Ramos (cell line): ENCODE measurements around the gene NFRKB.
"Not testable (repeated sequence)": the region's sequence is repeated elsewhere in the genome, so short reads cannot be mapped to it uniquely, and the experiment has no call there.

ENCODE experiments used
- in situ Hi-C: fragments of 300-500 bp; cut with MboI; formaldehyde crosslinking; loops from one replicate; pipeline ENCODE4 v1.14.3; 2022; ENCODE audit warnings: low sequenced_read_pairs; ENCODE audit not compliant: unreplicated experiment

NFRKB gene

DNA sequence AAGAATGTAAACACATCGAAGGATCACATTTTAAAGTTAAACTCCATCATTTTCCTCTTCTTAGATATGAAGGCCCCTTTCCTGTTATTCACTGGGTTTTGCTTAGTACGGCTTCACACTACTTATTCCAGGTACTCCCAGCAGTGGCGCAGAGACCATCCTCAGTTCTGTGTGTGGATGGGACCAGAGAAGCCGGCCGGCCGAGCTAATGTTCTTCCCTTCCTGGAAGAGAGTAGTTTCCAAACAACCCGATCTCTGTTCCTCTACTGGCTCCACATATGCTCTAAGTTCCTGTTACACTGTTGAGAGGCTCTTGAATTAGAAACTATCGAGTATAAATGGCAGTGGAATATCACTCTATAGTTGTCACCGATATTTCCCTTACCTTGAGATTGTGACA lies 684 bp upstream of the NFRKB start:
- in situ Hi-C loops = no loop called here

DNA sequence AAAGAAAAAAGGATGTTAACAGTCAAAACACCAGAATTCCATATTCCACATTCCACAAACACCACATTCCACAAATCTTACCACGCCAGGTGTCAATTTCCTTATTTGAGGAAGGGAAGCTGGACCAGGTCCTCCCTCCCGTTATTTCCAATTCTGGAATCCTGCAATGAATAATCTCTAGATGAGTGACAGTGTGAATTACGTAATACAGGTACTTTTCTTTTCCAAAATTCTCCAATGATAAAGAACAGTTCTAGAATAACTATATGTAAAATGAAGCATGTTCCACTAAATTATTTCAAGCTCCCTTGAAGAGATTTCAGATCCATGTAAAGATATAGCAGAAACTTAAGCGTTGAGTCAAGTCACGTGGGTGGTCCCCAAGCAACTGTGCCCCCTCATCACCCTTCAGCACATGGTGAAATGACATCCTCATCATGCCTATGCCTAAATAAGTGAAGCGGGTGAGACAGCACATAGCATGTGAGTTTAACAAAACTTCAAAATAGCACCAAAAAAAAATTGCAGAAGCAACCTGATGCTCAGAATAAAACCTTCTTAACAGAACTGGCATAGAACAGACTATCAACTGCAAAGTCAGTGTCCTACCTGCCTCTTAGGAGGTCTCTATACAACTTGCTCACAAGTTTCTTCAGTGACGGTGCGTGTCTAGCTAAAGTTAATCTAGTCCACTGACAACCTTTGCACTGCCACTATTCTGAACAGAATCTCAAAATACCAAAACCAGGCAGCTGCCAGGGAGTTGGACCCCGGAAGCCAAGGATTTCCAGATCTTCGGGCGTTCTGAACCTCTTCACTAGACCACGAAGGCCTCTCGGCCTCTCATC lies 876 bp downstream of the NFRKB start:
- in situ Hi-C loops = no loop called here

DNA sequence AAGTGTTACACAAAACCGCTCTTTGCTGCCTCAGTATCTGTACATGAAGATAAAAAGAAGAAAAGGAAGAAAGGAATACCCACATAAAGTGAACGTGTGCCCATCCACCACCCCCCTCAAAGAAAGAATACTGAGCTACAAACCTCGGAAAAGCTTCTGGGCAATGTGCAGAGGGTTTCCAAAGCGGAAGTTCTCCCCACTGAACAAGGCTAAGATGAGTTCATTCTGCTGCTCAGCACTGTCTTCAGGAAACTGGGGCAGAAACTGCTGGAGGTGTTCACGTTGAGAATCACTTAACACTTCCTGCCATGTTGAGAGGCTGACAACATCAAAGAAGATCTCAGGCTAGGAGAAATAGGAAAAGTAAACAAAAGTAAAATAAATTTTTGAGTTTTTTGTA lies 6.9 kb downstream of the NFRKB start:
- in situ Hi-C loops = no loop called here

DNA sequence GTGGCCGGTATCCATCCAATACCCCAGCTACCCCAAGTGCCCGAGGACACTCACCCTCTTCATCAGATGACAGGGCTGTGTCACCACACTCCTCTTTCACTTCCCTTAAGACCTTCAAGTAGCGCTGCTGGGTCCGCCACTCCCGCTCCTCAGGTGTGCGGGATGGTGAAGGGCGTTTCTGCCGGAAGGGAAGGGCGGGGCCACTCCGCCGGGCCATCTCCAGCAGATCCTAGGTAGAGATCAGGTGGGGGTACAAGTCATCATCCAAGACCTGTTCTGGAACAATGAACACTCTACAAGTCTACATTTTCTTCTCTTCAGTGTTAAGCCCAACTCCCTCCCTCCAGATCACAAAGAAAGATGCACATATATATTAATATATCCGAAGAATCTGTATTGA lies 10.0 kb downstream of the NFRKB start:
- in situ Hi-C loops = no loop called here

DNA sequence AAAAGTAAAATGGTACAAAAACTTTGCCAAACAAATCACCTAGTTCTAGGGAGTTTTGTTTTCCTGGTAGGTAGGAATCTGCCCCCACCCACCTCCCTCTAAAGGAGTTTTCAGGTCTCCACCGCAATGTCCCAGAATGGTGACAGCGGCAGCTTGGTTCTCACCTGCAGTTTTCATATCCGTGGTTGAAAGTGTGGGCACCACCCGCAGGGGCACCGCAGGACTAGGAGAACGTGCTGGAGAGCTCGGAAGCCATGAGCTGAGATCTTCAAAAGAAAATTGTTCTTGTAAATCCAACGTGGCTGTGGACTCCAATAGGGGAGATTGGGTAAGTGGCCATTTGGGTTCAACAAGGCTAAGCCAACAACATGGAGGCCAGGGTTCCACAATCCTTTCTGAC lies 10.8 kb downstream of the NFRKB start:
- in situ Hi-C loops = no loop called here

DNA sequence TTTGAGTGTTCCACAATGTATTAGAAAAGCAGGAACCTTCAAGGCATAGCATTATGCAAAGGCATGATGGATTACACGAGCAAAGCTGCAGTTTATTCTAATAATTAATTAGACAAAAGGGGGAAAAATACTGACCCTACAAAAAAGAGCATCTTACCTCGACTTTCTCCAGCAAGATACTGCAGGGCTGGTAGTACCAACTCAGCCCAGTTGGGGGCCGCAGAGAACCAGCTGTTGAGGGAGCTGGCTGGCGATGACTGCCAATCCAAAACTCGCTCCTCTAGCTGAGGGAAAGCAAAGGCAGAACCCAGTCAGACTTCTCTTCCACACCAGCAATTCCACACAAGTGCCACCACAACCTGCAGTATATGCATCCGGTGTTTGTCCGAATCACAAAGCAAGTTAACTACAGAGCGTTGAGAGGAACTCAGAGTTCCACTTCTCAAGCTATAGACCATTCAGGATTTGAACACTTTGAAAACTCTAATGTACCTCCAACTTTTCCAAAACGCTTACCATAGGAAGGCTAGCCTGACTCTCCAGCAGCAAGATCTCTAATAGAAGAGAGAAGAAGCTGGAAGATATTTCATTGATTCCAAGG lies 13.7 kb downstream of the NFRKB start:
- in situ Hi-C loops = no loop called here

DNA sequence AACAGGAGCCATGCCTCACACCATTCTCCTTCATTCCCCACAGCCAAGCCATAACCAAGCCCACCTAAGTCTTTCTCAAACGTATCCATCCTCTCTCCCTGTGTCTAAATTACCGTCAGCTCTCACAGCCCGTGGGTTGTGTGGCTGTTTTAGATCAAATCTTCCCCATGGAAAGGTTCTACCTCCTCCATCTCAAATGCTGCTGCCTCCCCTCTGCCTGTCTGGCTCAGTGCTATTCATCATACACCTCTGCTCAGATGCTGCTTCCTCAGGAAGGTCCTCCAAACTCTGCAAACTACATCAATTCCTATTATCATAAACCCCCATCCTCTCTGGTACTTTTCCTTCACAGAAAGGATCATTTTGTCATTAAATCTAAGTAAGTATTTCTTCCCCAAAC lies 15.1 kb downstream of the NFRKB start:
- in situ Hi-C loops = no loop called here

DNA sequence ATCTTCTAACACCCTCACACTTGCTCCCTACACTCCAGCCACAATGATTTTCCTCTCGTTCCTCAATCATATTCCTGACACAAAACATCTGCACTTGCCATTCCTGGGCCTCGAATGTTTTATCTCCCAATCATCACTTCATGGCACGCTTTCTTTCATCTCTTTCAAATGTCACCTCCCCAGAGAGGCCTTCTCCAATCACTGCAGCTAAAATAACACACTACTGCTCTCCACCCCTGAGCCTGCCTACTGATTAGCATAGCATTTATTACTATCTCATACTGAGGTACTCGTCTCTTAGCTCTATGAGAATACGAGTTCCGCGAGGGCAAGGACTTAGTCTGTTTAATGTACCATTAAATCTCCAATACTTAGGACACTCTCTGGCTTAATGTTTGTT lies 23.5 kb downstream of the NFRKB start:
- in situ Hi-C loops = no loop called here

DNA sequence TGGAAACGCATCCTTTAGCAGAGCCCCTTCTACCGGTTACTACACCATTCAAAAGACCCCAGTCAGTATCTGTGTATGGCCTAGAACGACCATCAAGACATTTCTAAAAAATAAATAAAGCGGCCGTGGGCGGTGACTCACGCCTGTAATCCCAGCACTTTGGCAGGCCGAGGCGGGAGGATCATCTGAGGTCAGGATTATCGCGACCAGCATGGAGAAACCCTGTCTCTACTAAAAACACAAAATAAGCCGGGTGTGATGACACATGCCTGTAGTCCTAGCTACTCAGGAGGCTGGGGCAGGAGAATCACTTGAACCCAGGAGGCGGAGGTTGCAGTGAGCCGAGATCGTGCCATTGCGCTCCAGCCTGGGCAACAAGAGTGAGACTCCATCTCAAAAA lies 26.8 kb downstream of the NFRKB start:
- in situ Hi-C loops = not testable (repeated sequence)

DNA sequence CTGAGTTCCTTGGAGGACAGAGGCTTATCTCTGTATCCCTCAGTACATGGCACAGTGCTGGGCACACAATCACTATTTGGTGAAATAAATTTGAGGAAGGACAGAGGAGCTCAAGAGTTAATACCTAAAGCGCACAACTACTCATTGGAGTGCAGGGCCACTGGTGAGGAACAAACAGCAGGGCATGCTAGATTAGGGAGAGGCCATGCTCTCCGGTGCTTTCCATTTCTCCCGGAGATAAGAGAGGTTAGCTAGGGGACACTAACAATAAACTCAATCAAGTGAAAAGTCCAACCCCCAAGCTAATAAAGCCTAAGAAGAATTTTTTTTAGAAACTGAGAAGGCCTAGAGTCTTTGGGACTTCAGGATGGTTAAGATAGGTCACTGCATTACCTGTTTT lies 29.1 kb downstream of the NFRKB start:
- in situ Hi-C loops = no loop called here

DNA sequence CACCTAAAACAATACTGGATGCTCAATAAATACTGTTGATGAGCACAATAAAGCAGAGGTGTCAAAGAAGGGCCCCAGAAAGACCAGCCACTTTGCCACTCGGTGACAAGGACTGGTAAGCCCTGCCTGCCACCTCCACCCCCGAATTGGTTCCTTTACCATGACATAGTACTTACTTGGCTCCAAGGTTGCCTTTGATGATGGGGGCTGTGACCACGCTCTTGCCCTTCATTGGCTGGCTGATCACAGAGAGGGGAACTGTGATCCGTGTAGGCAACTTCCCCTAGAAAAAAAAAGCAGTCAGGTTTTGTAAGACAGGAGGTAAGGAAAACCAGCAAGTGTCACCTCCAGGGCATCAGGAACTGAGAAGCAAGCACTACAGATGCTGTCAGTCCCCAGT lies 29.7 kb downstream of the NFRKB start:
- in situ Hi-C loops = no loop called here

DNA sequence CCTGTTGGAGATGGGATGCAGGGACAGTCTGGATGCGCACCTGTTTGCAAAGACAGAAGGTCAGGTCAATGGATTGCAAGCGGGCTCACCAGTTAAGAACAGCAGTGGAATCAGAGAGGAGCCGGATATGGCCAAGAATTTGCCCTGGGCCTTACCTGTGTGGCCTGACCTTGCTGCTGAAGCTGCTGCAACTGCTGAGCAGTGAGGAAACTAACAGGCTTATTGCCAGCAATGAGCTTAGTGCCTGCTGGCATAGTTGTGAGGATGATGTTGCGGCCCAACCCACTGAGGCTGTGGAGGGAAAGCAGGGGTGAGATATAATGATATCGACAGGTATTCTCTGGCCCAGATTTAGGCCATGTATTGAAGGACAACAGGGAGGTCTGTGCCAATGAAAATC lies 30.6 kb downstream of the NFRKB start:
- in situ Hi-C loops = no loop called here

DNA sequence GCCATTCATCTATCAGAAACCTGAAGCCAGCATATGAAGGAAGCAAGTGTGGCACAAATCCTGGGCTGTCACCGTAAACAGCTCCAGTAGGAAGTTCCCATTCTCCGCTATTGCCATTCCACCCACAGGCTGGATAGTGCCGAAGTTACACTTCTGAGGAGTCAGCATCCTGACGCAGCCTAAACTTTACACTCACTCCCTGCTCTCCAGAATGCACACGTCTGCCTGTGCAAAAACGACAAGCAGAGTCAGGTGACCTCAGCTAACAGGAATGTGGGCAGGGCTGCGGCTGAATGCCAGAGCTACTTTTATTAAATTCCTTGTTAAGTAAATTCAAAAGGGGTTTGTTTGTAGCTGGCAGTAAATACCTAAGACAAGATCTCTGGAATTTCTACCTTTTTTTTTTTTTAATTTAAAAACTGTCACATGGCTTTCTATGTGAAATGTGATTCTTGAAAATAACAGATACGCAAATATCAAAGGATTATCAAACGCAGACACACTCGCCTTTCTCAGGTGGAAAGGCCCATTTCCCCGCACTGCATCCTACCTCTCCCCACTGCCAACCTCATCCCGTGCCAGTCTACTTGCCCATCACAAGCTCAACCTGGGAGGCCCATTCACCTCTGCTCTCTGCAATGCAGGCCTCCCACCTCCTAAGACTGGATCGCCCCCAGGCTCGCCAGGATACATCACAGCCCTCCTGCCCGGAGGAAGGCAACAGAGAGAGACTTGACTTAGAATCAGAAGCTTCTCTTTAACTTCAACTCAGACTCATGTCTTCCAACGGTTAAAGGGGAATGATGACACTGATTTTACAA lies 33.5 kb downstream of the NFRKB start:
- in situ Hi-C loops = no loop called here

DNA sequence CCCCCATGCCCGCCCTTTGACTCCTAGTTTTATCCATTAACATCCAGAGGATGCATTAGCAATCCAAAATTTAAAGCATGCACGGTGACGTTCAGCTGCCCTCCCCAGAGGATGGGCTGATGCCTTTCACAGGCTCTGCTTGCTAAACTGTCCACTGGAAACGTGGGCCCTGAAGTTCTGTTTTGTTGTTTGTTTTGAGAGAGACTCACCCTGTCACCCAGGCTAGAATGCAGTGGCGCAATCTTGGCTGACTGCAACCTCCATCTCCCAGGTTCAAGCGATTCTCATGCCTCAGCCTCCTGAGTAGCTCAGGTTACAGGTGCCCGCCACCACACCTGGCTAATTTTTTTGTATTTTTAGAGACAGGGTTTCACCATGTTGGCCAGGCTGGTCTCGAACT lies 39.3 kb downstream of the NFRKB start:
- in situ Hi-C loops = no loop called here

DNA sequence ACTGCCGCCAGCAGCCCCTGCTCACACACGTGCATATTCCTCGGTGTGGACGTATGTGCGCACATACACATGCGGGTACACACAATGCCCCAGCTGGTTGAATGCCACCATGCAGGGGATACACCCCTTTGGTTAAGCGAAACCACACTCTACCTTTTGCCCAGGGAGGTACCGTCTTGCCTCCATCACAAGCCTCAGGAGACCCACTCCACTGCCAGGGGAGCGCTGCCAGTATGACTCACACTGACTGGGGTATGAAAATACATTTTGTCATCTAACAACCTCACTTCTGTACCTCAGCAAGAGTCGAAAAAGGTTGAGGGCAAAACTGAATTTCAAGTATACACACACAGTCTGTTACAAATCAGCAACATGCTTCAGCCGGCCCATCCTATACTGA lies 40.3 kb downstream of the NFRKB start:
- in situ Hi-C loops = no loop called here

DNA sequence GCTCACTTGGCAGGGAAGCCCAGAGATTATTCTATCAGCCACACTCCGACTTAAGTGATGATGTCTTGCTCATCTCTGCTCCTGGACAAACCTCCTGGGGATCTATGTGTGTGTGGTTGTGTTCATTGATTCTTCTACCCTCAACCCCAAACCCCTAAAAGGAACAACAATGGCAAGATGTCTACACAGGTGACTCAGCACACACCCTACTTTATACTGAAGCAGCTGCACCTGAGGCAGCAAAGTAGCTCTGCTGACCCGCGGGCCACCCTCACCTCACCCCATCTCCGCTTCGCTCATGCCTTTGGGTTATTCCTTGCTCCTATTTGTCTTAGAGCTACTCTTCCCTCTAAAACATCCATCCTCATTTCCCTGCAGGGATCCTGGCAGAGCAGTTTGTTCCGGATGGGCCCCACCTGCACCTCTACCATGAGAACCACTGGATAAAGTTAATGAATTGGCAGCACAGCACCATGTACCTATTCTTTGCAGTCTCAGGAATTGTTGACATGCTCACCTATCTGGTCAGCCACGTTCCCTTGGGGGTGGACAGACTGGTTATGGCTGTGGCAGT lies 41.1 kb downstream of the NFRKB start:
- in situ Hi-C loops = no loop called here

DNA sequence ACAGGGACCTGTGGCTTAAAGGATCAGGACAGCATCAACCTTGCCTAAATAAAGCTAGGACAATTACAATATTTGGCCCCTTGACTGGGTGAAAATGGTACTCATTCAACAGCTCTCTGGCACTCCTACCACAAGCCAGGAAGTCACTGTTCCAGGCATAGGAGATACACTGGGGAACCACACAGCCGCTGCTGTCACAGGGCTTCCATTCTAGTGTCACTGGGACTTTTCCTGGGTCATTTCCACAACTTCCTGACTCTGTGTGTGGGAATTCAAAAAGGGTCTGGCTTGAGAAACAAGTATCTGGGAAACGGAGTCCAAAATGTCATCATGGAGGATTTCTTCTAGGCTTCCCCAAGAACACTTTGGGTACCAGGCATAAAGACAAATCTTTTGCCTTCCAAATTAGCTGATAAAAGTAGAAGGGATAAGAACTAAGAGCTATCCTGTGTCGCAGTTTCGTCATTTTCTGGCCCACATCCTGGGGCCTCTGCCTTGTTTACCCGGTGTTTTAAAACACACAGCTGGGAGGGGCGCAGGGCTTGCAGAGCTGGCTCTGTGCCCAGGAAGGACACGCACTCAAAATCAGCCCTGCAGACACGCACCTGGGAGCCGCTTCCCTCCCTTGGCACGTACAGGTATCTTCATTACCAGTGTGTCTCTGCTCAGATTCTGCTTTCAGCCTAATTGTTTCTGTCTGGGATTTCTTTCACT lies 41.7 kb downstream of the NFRKB start:
- in situ Hi-C loops = no loop called here

DNA sequence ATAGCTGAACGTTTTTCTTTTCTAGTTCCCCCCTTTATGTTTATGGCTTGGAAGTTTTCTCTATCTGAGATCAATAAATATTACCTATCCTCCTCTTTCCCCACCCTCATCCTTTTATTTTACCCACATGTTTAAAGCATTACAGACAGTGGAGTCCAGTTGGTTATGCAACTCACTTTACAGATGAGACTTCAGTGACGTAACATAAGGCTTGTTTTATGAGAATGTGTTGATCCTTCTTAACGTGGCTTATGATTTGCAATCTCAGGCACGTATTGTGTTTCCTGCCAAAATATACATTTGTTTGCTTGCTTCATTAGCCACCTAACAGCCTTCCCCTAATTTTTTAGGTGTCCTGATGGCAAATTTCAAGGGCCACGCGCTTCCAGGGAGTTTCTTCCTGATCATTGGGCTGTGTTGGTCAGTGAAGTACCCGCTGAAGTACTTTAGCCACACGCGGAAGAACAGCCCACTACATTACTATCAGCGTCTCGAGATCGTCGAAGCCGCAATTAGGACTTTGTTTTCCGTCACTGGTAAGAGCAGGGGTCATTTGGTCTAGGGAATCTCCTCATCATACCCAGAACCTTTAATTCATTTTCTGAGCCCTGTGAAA lies 43.1 kb downstream of the NFRKB start:
- in situ Hi-C loops = no loop called here

DNA sequence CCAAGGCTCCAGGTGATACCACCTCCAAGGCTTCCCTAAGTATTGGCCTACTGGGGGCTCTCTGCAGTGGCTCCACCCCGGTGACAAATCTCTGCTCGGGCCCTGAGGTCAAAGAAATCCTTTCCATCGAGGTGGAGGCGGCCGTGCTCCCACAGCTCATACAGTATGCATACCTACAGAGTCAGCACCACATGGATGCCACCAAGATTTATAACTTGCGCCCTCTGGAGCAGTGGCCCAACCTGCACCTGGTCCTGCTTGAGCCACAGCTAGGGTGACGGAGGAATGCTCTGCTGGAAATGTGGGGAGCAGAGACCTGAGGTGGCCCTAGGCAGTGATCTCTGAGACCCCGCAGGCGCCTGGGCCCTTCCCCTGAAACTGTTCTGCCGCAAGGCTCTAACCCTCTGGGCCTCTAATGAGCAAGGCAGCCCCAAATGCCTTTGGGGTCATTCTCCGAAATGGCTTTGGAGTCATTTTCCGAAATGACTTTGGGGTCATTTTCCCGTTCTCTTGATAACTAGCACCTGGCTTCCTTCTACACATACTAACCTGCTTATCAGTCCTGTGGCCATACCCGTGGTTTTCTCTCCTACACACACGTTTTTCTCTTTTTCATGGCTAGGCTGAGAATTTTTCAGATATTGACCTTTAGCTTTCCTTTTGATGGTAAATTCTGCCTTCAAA lies 45.8 kb downstream of the NFRKB start:
- in situ Hi-C loops = no loop called here
